ENCODE data around the gene MYO7B. TPM values are rescaled to one million over a fixed set of nuclear protein-coding genes. Genes with fewer than 3 reads are reported as not detected.

The MYO7B gene
- total and polyA plus RNA-seq, 2 experiments from 2014 or later = 0.06 to 0.12 TPM

DNA sequence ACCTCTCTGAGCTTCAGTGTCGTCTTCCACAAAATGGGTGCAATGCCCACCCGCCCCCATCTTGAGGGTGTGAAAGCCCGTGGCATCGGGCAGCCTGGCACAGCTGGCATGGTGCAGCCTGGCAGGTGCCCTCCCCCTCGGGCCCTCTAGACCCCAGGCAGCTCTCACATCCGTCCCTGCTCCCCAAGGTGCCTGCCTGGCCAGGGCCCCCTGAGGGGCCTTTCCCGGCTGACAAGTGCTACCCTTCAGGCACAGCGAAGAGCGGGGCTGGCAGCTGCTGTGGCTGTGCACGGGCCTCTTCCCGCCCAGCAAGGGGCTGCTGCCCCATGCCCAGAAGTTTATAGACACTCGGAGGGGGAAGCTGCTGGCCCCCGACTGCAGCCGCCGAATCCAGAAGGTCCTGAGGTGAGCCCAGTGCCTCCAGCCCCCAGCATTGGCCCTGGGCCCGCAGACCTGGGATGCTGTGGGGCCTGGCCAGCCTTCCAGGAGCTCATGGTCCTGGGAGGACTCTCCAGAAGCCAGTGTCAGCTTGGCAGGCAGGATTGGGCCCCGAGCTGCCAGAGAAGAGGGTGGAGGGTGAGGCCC, 96.6 kb downstream of the MYO7B start:
- Histone ChIP-seq H3K36me3 (no peaks in the 10 kb centered on the region), H3K9me3 (ENCODE audit: low read depth) (no peaks in the 10 kb centered on the region), H3K4me1 (ENCODE audit: low read depth) (no peaks in the 10 kb centered on the region), H3K4me3 (no peak overlapping the region), H3K27me3 (no peaks in the 10 kb centered on the region), H3K27ac (no peak overlapping the region)
- TF ChIP-seq, protein P1, sequence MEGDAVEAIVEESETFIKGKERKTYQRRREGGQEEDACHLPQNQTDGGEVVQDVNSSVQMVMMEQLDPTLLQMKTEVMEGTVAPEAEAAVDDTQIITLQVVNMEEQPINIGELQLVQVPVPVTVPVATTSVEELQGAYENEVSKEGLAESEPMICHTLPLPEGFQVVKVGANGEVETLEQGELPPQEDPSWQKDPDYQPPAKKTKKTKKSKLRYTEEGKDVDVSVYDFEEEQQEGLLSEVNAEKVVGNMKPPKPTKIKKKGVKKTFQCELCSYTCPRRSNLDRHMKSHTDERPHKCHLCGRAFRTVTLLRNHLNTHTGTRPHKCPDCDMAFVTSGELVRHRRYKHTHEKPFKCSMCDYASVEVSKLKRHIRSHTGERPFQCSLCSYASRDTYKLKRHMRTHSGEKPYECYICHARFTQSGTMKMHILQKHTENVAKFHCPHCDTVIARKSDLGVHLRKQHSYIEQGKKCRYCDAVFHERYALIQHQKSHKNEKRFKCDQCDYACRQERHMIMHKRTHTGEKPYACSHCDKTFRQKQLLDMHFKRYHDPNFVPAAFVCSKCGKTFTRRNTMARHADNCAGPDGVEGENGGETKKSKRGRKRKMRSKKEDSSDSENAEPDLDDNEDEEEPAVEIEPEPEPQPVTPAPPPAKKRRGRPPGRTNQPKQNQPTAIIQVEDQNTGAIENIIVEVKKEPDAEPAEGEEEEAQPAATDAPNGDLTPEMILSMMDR (IDR thresholded peaks at IDR 0.05; ENCODE audit: low read depth, low read length) = no peak
- DNase-seq (ENCODE audit: low read depth in 1 of 2, low spot score in 1 of 2) = no peak

- H3K27ac ChIP-seq = no peak overlapping the region
- no peaks in the 10 kb centered on the region for H3K4me1 ChIP-seq (ENCODE audit: low read depth)
- no peaks in the 10 kb centered on the region for H3K27me3 ChIP-seq
- no peaks in the 10 kb centered on the region for H3K36me3 ChIP-seq
- no peak overlapping the region for H3K4me3 ChIP-seq
- no peaks in the 10 kb centered on the region for H3K9me3 ChIP-seq (ENCODE audit: low read depth)
- TF ChIP-seq, protein P1 (IDR thresholded peaks at IDR 0.05; ENCODE audit: low read depth, low read length) = no peak
- no peak for DNase-seq (ENCODE audit: low read depth in 1 of 2, low spot score in 1 of 2)
Observed at GRCh38 chr2:127632592-127633489, 97.4 kb downstream of the MYO7B start.

DNA sequence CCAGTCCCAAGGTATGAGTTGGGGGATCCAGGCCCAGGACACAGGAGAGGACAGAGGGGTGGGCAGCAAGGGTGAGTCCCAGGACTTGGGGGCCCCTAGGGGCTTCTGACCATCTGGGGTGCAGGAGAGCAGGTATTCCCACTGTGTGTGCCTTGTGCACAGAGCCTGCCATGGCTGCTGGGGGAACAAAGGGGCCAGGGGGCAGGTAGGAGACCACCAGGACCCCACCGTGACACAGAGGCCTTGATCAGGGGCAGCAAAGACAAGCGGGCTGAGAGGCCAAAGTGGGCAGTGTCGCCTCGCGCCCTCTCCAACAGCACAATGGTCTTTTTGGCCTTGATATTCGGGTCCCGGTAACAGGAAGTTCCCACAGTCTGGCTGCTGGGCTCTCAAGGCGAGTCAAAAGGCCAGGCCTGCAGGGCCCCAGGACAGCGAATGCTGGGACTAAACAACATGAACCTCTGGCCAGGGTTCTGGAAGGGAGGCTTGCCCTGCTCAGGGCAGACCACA, 98.1 kb downstream of the MYO7B start:
- no peak overlapping the region for H3K4me3 ChIP-seq
- DNase-seq (ENCODE audit: low read depth in 1 of 2, low spot score in 1 of 2) = no peak
- TF ChIP-seq, protein P1 (IDR thresholded peaks at IDR 0.05; ENCODE audit: low read depth, low read length) = no peak
- no peak overlapping the region for H3K27ac ChIP-seq
- no peaks in the 10 kb centered on the region for H3K36me3 ChIP-seq
- H3K9me3 ChIP-seq (ENCODE audit: low read depth) = no peaks in the 10 kb centered on the region
- H3K27me3 ChIP-seq = no peaks in the 10 kb centered on the region
- H3K4me1 ChIP-seq (ENCODE audit: low read depth) = no peaks in the 10 kb centered on the region

DNA sequence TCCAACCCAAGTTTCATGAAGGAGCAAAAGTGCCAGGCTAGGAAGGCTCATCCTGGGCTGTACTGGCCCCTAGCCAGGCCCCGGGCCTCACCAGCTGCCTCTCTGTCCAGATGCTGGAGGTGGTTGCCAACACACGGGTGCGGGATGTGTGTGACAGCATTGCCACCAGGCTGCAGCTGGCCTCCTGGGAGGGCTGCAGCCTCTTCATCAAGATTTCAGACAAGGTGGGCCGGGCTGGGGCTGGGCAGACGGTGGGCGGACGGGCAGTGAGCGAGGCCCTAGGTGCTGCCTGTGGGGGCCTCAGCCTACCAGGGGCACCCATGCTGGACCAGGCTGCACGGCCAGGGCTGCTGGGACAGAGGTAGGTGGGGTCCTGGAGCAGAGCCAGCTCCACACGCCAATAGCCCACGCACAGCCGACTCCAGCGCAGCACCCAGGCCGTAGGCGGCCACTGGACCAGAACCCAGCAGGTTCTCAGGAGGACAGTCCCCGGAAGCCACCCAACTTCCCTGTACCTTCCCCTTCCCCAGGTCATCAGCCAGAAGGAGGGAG, 98.7 kb downstream of the MYO7B start:
- no peaks in the 10 kb centered on the region for H3K27me3 ChIP-seq
- no peaks in the 10 kb centered on the region for H3K4me1 ChIP-seq (ENCODE audit: low read depth)
- DNase-seq (ENCODE audit: low read depth in 1 of 2, low spot score in 1 of 2) = no peak
- H3K36me3 ChIP-seq = no peaks in the 10 kb centered on the region
- no peaks in the 10 kb centered on the region for H3K9me3 ChIP-seq (ENCODE audit: low read depth)
- no peak overlapping the region for H3K4me3 ChIP-seq
- H3K27ac ChIP-seq = no peak overlapping the region
- TF ChIP-seq, protein P1 (IDR thresholded peaks at IDR 0.05; ENCODE audit: low read depth, low read length) = no peak

DNA sequence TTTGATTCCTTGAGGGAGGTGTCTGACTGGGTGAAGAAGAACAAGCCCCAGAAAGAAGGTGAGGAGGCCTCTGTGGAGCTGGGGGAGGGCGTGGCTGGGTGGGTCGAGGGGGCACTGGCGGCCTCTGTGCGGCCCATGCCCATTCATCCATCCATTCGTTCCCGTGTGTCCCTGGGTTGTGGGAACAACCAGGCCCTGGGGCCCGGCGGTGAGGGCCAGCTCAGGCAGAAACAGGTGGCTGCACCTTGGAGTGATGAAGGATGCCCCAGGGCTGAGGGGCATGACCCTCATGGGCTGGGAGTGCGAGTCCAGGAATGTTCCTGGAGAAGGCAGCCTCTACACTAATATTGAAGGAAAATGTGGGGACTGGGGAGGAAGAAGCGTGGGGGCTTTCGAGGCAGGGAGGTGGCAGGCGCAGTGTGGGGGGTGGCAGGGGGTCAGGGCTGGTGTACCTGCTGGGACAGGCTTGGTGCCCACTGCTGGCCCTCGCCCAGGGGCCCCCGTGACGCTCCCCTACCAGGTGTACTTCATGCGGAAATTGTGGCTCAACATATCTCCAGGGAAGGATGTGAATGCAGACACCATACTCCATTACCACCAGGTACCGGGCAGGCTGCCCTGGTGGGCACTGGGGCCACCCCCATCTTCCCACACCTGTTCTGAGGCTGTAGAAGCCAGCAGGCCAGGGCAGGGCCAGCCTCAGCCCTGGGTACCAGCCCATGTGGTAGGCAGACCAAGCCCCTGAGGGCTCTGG, 99.3 kb downstream of the MYO7B start:
- H3K27me3 ChIP-seq = no peaks in the 10 kb centered on the region
- TF ChIP-seq, protein P1 (IDR thresholded peaks at IDR 0.05; ENCODE audit: low read depth, low read length) = no peak
- H3K27ac ChIP-seq = no peak overlapping the region
- no peaks in the 10 kb centered on the region for H3K9me3 ChIP-seq (ENCODE audit: low read depth)
- H3K4me1 ChIP-seq (ENCODE audit: low read depth) = no peaks in the 10 kb centered on the region
- no peaks in the 10 kb centered on the region for H3K36me3 ChIP-seq
- no peak overlapping the region for H3K4me3 ChIP-seq
- DNase-seq (ENCODE audit: low read depth in 1 of 2, low spot score in 1 of 2) = no peak
